HG02840 (cell line): ENCODE results near the gene SLCO2A1.
"Not testable (repeated sequence)": the region's sequence is repeated elsewhere in the genome, so short reads cannot be mapped to it uniquely, and the experiment has no call there.

ENCODE experiments used
- ATAC-seq: cut with Tn5 transposase; IDR thresholded peaks from one replicate; pipeline ENCODE4 v1.9.1; 2021; ENCODE audit warnings: mild to moderate bottlenecking, moderate library complexity, moderate number of reproducible peaks; ENCODE audit not compliant: unreplicated experiment, low FRiP score

SLCO2A1 gene

GRCh38 chr3:134029734-134030378 lies at the start of gene SLCO2A1:
Gene SLCO2A1, minus strand, starts transcription at chr3:134029925. Its CDS starts 123 bp downstream, at chr3:134029802.
- ATAC-seq: no peak

- ATAC-seq: no peak
Measured at GRCh38 chr3:134079111-134079547, 49.4 kb upstream of the SLCO2A1 start.

GRCh38 chr3:134078169-134078831 lies 48.6 kb upstream of the SLCO2A1 start:
- no peak for ATAC-seq

- no peak for ATAC-seq
Measured at GRCh38 chr3:134077649-134078161, 48.0 kb upstream of the SLCO2A1 start.

- no peak for ATAC-seq
Measured at GRCh38 chr3:134076851-134077250, 47.1 kb upstream of the SLCO2A1 start.

GRCh38 chr3:134075846-134076245 lies 46.1 kb upstream of the SLCO2A1 start:
- ATAC-seq: no peak

- ATAC-seq: no peak
Measured at GRCh38 chr3:134075568-134075825, 45.8 kb upstream of the SLCO2A1 start.

GRCh38 chr3:134074790-134075567 lies 45.3 kb upstream of the SLCO2A1 start:
- no peak for ATAC-seq

GRCh38 chr3:134074001-134074789 lies 44.5 kb upstream of the SLCO2A1 start:
- ATAC-seq: no peak

GRCh38 chr3:134073583-134073945 lies 43.8 kb upstream of the SLCO2A1 start:
- ATAC-seq: no peak

GRCh38 chr3:134072881-134073582 lies 43.3 kb upstream of the SLCO2A1 start:
- no peak for ATAC-seq

GRCh38 chr3:134070281-134070680 lies 40.6 kb upstream of the SLCO2A1 start:
- not testable (repeated sequence) for ATAC-seq

GRCh38 chr3:134068429-134068828 lies 38.7 kb upstream of the SLCO2A1 start:
- ATAC-seq: no peak

- ATAC-seq: no peak
Measured at GRCh38 chr3:134067531-134068161, 37.9 kb upstream of the SLCO2A1 start.

- no peak for ATAC-seq
Measured at GRCh38 chr3:134066651-134067530, 37.2 kb upstream of the SLCO2A1 start.

GRCh38 chr3:134066158-134066541 lies 36.4 kb upstream of the SLCO2A1 start:
- ATAC-seq: no peak

GRCh38 chr3:134065252-134066157 lies 35.8 kb upstream of the SLCO2A1 start:
- no peak for ATAC-seq

- ATAC-seq: no peak
Measured at GRCh38 chr3:134064081-134064480, 34.4 kb upstream of the SLCO2A1 start.
